Tibial artery (tissue), 4 donors: Measurements from ENCODE around the gene AP3B1.

Source experiments
- DNase-seq, 2 donors: peaks; one replicate each; pipeline ENCODE4 v3.0.0-alpha.2; 2019
- H3K27ac ChIP-seq, 2 donors: fragments of 200-600 bp; sonication (generic) in 1 of 2; 1 replicate in 1 of 2; 2 replicates in 1 of 2; pipeline ENCODE4 v1.5.1; 2018 to 2019; ENCODE audit warnings: mild to moderate bottlenecking in 1 of 2
- H3K27me3 ChIP-seq, 2 donors: fragments of 200-600 bp; sonication (generic) in 1 of 2; one replicate each; pipeline versions ENCODE4 v1.5.1 to v1.6.0; 2016 to 2019
- H3K36me3 ChIP-seq, 3 donors: fragments of 200-600 bp; sonication (generic) in 2 of 3; one replicate each; pipeline ENCODE4 v1.5.1; 2016 to 2019; ENCODE audit warnings: mild to moderate bottlenecking in 2 of 3
- H3K4me1 ChIP-seq, 4 donors: fragments of 200-600 bp; sonication (generic) in 2 of 4; 1 replicate in 3 of 4; 2 replicates in 1 of 4; pipeline ENCODE4 v1.5.1; 2016 to 2019
- H3K4me3 ChIP-seq, 2 donors: fragments of 200-600 bp; sonication (generic) in 1 of 2; 1 replicate in 1 of 2; 2 replicates in 1 of 2; pipeline ENCODE4 v1.5.1; 2018 to 2019; ENCODE audit warnings: mild to moderate bottlenecking in 2 of 2
- H3K9me3 ChIP-seq, 3 donors: fragments of 200-600 bp; sonication (generic) in 1 of 3; one replicate each; pipeline ENCODE4 v1.5.1; 2016 to 2019
- CTCF ChIP-seq, 2 experiments: fragments of 200-600 bp in 1 of 2; fragments of 450-650 bp in 1 of 2; IDR thresholded peaks; one replicate each; pipeline ENCODE4 v1.5.1; 2017 to 2019; ENCODE audit warnings: antibody characterized with exemption in 2 of 2, mild to moderate bottlenecking in 1 of 2, moderate library complexity in 1 of 2
- intact Hi-C: fragments of 100-400 bp; cut with DNase I; formaldehyde crosslinking; loops from one replicate; pipeline ENCODE4 v1.15.0; 2023; ENCODE audit warnings: low total_unique reads

Gene AP3B1

GRCh38 chr5:77984587-77984986 lies 309.9 kb downstream of the AP3B1 start:
- DNase-seq, result no peak
- H3K9me3 ChIP-seq, result no peaks in the 10 kb centered on the region
- peaks cover 0 to 28% (median 12%) of the 10 kb centered on the region in 4 donors for H3K4me1 ChIP-seq
- no peaks in the 10 kb centered on the region for H3K36me3 ChIP-seq
- H3K4me3 ChIP-seq, result no peak overlapping the region
- no peak for TF ChIP-seq CTCF (IDR thresholded peaks at IDR 0.05)
- no peaks in the 10 kb centered on the region for H3K27me3 ChIP-seq
- H3K27ac ChIP-seq, result peak overlapping the region; percentile 59 to 63
- intact Hi-C loops, result no loop called here

- DNase-seq, result no peak
- TF ChIP-seq CTCF (IDR thresholded peaks at IDR 0.05), result no peak
- Histone ChIP-seq H3K27me3 (no peaks in the 10 kb centered on the region), H3K4me1 (peaks cover 0 to 28% (median 12%) of the 10 kb centered on the region in 4 donors), H3K4me3 (no peak overlapping the region), H3K9me3 (no peaks in the 10 kb centered on the region), H3K27ac (peak overlapping the region; percentile 59 to 63), H3K36me3 (no peaks in the 10 kb centered on the region)
- intact Hi-C loops, result no loop called here
These were observed 310.9 kb downstream of the AP3B1 start for GRCh38 chr5:77983482-77984199.

GRCh38 chr5:77981820-77982219 lies 312.7 kb downstream of the AP3B1 start:
- intact Hi-C loops, result no loop called here
- Histone ChIP-seq H3K4me1 (peaks cover 0 to 28% (median 12%) of the 10 kb centered on the region in 4 donors), H3K9me3 (no peaks in the 10 kb centered on the region), H3K27me3 (no peaks in the 10 kb centered on the region), H3K27ac (no peak overlapping the region), H3K4me3 (no peak overlapping the region), H3K36me3 (no peaks in the 10 kb centered on the region)
- TF ChIP-seq CTCF (IDR thresholded peaks at IDR 0.05), result no peak
- DNase-seq, result no peak

- H3K4me1 ChIP-seq, result peaks cover 0 to 19% (median 13%) of the 10 kb centered on the region in 4 donors
- H3K36me3 ChIP-seq, result no peaks in the 10 kb centered on the region
- H3K4me3 ChIP-seq, result no peak overlapping the region
- no peak for TF ChIP-seq CTCF (IDR thresholded peaks at IDR 0.05)
- no peak overlapping the region for H3K27ac ChIP-seq
- H3K27me3 ChIP-seq, result peaks cover 0 to 35% of the 10 kb centered on the region in 2 donors
- no peak for DNase-seq
- intact Hi-C loops, result no loop called here
- no peaks in the 10 kb centered on the region for H3K9me3 ChIP-seq
These were observed 319.9 kb downstream of the AP3B1 start for GRCh38 chr5:77974576-77974975.

- no peak for DNase-seq
- TF ChIP-seq CTCF (IDR thresholded peaks at IDR 0.05), result no peak
- H3K36me3 ChIP-seq, result no peaks in the 10 kb centered on the region
- H3K4me3 ChIP-seq, result peak overlapping the region in 1 of 2 donors; percentile 51
- H3K27me3 ChIP-seq, result peaks cover 0 to 36% of the 10 kb centered on the region in 2 donors
- intact Hi-C loops, result no loop called here
- no peak overlapping the region for H3K27ac ChIP-seq
- H3K4me1 ChIP-seq, result peaks cover 0 to 19% (median 13%) of the 10 kb centered on the region in 4 donors
- no peaks in the 10 kb centered on the region for H3K9me3 ChIP-seq
These were observed 321.3 kb downstream of the AP3B1 start for GRCh38 chr5:77973253-77973609.
